ENCODE measurements around the gene RWDD1. TPM values are rescaled to one million over a fixed set of nuclear protein-coding genes. Genes with fewer than 3 reads are reported as not detected.

RWDD1 gene
- total RNA-seq, 1 experiment from 2014 or later = 24.6 TPM

DNA sequence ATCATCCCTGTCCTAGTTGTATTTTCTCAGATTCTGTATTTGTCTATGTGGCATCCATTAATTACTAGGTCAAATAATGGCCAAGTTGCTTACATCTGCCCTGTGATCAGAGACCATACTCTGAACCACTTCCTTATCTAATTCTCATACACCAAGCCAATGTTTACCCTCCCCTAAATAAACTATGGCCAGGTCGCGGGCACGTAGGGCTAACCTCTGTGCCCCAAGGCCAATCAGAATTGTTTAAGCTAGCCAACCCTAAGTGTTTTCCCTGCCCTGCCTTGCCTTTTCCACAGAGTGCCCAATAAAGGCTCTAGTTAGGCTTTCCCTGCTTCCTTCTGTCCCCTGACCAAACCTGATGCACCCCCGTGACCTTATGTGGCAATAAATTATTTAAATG, 20.5 kb upstream of the RWDD1 start:
- H3K79me2 ChIP-seq (ENCODE audit: low read length) = no peaks in the 10 kb centered on the region
- no peaks in the 10 kb centered on the region for H4K20me1 ChIP-seq (ENCODE audit: low read length)
- H3K27ac ChIP-seq (ENCODE audit: low read length) = no peak overlapping the region
- no peaks in the 10 kb centered on the region for H3F3A ChIP-seq (ENCODE audit: low read length, unreplicated experiment)
- no peaks in the 10 kb centered on the region for H3K27me3 ChIP-seq (ENCODE audit: low read length)
- H3K36me3 ChIP-seq (ENCODE audit: low read depth, low read length) = no peaks in the 10 kb centered on the region
- H3K4me2 ChIP-seq (ENCODE audit: low read length) = no peak overlapping the region
- H3K4me1 ChIP-seq (ENCODE audit: insufficient read depth, low read length) = peaks cover 1% of the 10 kb centered on the region; the same call in 1 of the 2 replicates
- intact Hi-C loops (cut with micrococcal nuclease) = no loop called here
- POLR2A ChIA-PET (ENCODE audit: unreplicated experiment) = no interaction called here
- CTCF ChIA-PET = no interaction called here
- DNase-seq = no peak
- no peaks in the 10 kb centered on the region for H3K9me2 ChIP-seq (replicated peaks; ENCODE audit: low read length)
- H3K9ac ChIP-seq (ENCODE audit: low read length) = no peak overlapping the region
- H2AFZ ChIP-seq (ENCODE audit: low read length) = no peak overlapping the region
- no peak for ATAC-seq
- no peaks in the 10 kb centered on the region for H3K9me3 ChIP-seq (ENCODE audit: low read length)
- BruUV-seq (replicated peaks) = no TSS peak
- no peak overlapping the region for H3K4me3 ChIP-seq (ENCODE audit: low read length)
- TF ChIP-seq CTCF (conservative IDR thresholded peaks at IDR 0.05; ENCODE audit: low read depth, low read length) = no peak

GRCh38 chr6:116553451-116553850, 17.9 kb upstream of the RWDD1 start, which contains the start of gene CALHM4:
Gene CALHM4, plus strand, starts transcription at chr6:116553751. Its CDS starts 43 bp downstream, at chr6:116553794.
- no peak for TF ChIP-seq EZH2 (IDR thresholded peaks at IDR 0.05; ENCODE audit: low read length, unreplicated experiment)
- TF ChIP-seq EZH2phosphoT487 (IDR thresholded peaks at IDR 0.05; ENCODE audit: borderline replicate concordance, low read length) = no peak
- TF ChIP-seq CTCF (conservative IDR thresholded peaks at IDR 0.05; ENCODE audit: low read depth, low read length) = no peak
- Histone ChIP-seq H3K36me3 (ENCODE audit: low read depth, low read length) (no peaks in the 10 kb centered on the region), H3K9me3 (ENCODE audit: low read length) (no peaks in the 10 kb centered on the region), H2AFZ (ENCODE audit: low read length) (no peak within 1 kb of the TSS), H3K79me2 (ENCODE audit: low read length) (no peaks in the 10 kb centered on the region), H3K4me1 (ENCODE audit: insufficient read depth, low read length) (peaks cover 20% of the 10 kb centered on the region), H3K4me3 (ENCODE audit: low read length) (no peak within 1 kb of the TSS), H3K9ac (ENCODE audit: low read length) (no peak within 1 kb of the TSS), H4K20me1 (ENCODE audit: low read length) (no peaks in the 10 kb centered on the region), H3K4me2 (ENCODE audit: low read length) (no peak within 1 kb of the TSS), H3K27ac (ENCODE audit: low read length) (no peak within 1 kb of the TSS), H3K9me2 (replicated peaks; ENCODE audit: low read length) (no peaks in the 10 kb centered on the region), H3K27me3 (ENCODE audit: low read length) (no peaks in the 10 kb centered on the region), H3F3A (ENCODE audit: low read length, unreplicated experiment) (no peaks in the 10 kb centered on the region)
- ATAC-seq (no peak), DNase-seq (no peak)
- CTCF ChIA-PET = interaction anchor here (0.7 kb wide), 1 partner anchor 285 kb away, joined by 3 read pairs; no protein-coding TSS in a partner anchor
- intact Hi-C loops (cut with micrococcal nuclease) = no loop called here
- BruUV-seq (replicated peaks) = no TSS peak
- POLR2A ChIA-PET (ENCODE audit: unreplicated experiment) = no interaction called here

- DNase-seq = peak; percentile 15
- Histone ChIP-seq H3K27ac (ENCODE audit: low read length) (no peak overlapping the region), H3K79me2 (ENCODE audit: low read length) (no peaks in the 10 kb centered on the region), H3K9me2 (replicated peaks; ENCODE audit: low read length) (no peaks in the 10 kb centered on the region), H3K4me1 (ENCODE audit: insufficient read depth, low read length) (peaks cover 25% of the 10 kb centered on the region), H3K9me3 (ENCODE audit: low read length) (no peaks in the 10 kb centered on the region), H2AFZ (ENCODE audit: low read length) (no peak overlapping the region), H3K36me3 (ENCODE audit: low read depth, low read length) (no peaks in the 10 kb centered on the region), H4K20me1 (ENCODE audit: low read length) (no peaks in the 10 kb centered on the region), H3F3A (ENCODE audit: low read length, unreplicated experiment) (no peaks in the 10 kb centered on the region), H3K27me3 (ENCODE audit: low read length) (no peaks in the 10 kb centered on the region), H3K9ac (ENCODE audit: low read length) (no peak overlapping the region), H3K4me3 (ENCODE audit: low read length) (no peak overlapping the region), H3K4me2 (ENCODE audit: low read length) (no peak overlapping the region)
- no peak for TF ChIP-seq CTCF (conservative IDR thresholded peaks at IDR 0.05; ENCODE audit: low read depth, low read length)
- TF ChIP-seq EZH2phosphoT487 (IDR thresholded peaks at IDR 0.05; ENCODE audit: borderline replicate concordance, low read length) = no peak
- TF ChIP-seq EZH2 (IDR thresholded peaks at IDR 0.05; ENCODE audit: low read length, unreplicated experiment) = no peak
- BruUV-seq (replicated peaks) = no TSS peak
- intact Hi-C loops (cut with micrococcal nuclease) = no loop called here
- ChIA-PET POLR2A (ENCODE audit: unreplicated experiment) (no interaction called here), CTCF (no interaction called here)
- ATAC-seq = no peak
These were observed 15.2 kb upstream of the RWDD1 start for GRCh38 chr6:116556065-116556464.

All from PC-3 (cell line).